Ovary (tissue), 9 donors: ENCODE results near the gene RANBP1. TPM values are rescaled to one million over a fixed set of nuclear protein-coding genes. Genes with fewer than 3 reads are reported as not detected.

Experiments used
- DNase-seq, 5 donors: peaks; one replicate each; pipeline ENCODE4 v3.0.0-alpha.2; 2019 to 2020
- H3K27ac ChIP-seq, 2 donors: fragments of 200-600 bp; one replicate each; pipeline versions ENCODE4 v1.5.1 to v1.8.0; 2019 to 2022
- H3K27me3 ChIP-seq: fragments of 200-600 bp; one replicate; pipeline ENCODE4 v1.8.0; 2022
- H3K36me3 ChIP-seq: fragments of 200-600 bp; sonication (generic); one replicate; pipeline ENCODE4 v1.5.1; 2019
- H3K4me1 ChIP-seq: one replicate; pipeline ENCODE4 v1.8.1; 2013; ENCODE audit warnings: mild to moderate bottlenecking, moderate library complexity; ENCODE audit not compliant: insufficient read depth
- H3K4me3 ChIP-seq: fragments of 200-600 bp; sonication (generic); one replicate; pipeline ENCODE4 v1.5.1; 2017
- H3K9me3 ChIP-seq, 2 donors: fragments of 200-600 bp in 1 of 2; sonication (generic) in 1 of 2; one replicate each; pipeline versions ENCODE4 v1.5.1 to v1.8.1; 2013 to 2019; ENCODE audit warnings: mild to moderate bottlenecking in 1 of 2, moderate library complexity in 1 of 2
- EP300 ChIP-seq: sonication (generic); formaldehyde crosslinking; IDR thresholded peaks from one replicate; pipeline ENCODE4 v1.6.1; 2017; ENCODE audit warnings: antibody characterized with exemption
- POLR2A ChIP-seq: fragments of 450-650 bp; IDR thresholded peaks from one replicate; pipeline ENCODE4 v1.6.1; 2017; ENCODE audit warnings: antibody characterized with exemption, mild to moderate bottlenecking, moderate library complexity
- WGBS, 3 donors: extraction: QIAGEN DNeasy Blood & Tissue Kit in 1 of 3; methylation state at CpG; one replicate each; pipeline versions ENCODE4 v1.1.5 to v1.1.7; 2013 to 2017; 5-methylcytosine and 5-hydroxymethylcytosine counted together
- intact Hi-C, 4 donors: fragments of 100-400 bp; cut with DNase I; formaldehyde crosslinking; loops; one replicate each; pipeline versions ENCODE4 v1.11.0 to v1.15.1; 2022 to 2023
- polyA plus RNA-seq, 2 donors: library from polyadenylated mRNA; stranded (reverse); fragments of 200-250 nt in 1 of 2; fragments of 350-450 nt in 1 of 2; fragmentation: Illumina TruSeq in 1 of 2; extraction: RNeasy Lipid Tissue Mini Kit (QIAGEN cat#74804) in 1 of 2; gene quantifications; one replicate each; pipeline ENCODE4 v1.2.3, GENCODE V29; 2013 to 2014
- total RNA-seq, 7 donors: library from RNA; depleted of rRNA in 2 of 7; stranded (reverse); fragments of >200 nt in 2 of 7; fragmentation: NEBNext Ultra II Directional in 3 of 7; extraction: Animal tissue kit (Norgen Biotek cat#: 25700) in 3 of 7; gene quantifications; one replicate each; pipeline versions ENCODE4 v1.1.0 to v1.2.4, GENCODE V29; 2016 to 2023
- TF ChIP-seq, protein P1 (sequence below), 3 donors: fragments of 450-650 bp in 2 of 3; fragments of 200-600 bp in 1 of 3; IDR thresholded peaks; one replicate each; pipeline versions ENCODE4 v1.5.1 to v1.8.0; 2016 to 2022; ENCODE audit warnings: antibody characterized with exemption in 3 of 3, mild to moderate bottlenecking in 1 of 3
- donor health status: DM: no; HTN: no; CAD: no; lungs with moderate emphysema.
- donor health status: DM: no; HTN: no; CAD: no.
- donor health status: Bipolar disorder and iron deficiency.
- donor health status: DM: yes; HTN: yes; CAD: no.
- donor health status: DM: no; HTN: no; CAD: no.
- donor health status: DM: yes; HTN: yes; CAD: no.

The RANBP1 gene
- total and polyA plus RNA-seq, 9 donors, result 62.8 to 198 (median 80.2) TPM

- intact Hi-C loops, result no loop called here
- DNase-seq, result no peak
- Histone ChIP-seq H3K9me3 (no peaks in the 10 kb centered on the region), H3K27ac (no peak overlapping the region), H3K27me3 (no peaks in the 10 kb centered on the region), H3K4me3 (no peak overlapping the region), H3K36me3 (peaks cover 2% of the 10 kb centered on the region), H3K4me1 (peaks cover 22% of the 10 kb centered on the region)
- TF ChIP-seq, protein P1, sequence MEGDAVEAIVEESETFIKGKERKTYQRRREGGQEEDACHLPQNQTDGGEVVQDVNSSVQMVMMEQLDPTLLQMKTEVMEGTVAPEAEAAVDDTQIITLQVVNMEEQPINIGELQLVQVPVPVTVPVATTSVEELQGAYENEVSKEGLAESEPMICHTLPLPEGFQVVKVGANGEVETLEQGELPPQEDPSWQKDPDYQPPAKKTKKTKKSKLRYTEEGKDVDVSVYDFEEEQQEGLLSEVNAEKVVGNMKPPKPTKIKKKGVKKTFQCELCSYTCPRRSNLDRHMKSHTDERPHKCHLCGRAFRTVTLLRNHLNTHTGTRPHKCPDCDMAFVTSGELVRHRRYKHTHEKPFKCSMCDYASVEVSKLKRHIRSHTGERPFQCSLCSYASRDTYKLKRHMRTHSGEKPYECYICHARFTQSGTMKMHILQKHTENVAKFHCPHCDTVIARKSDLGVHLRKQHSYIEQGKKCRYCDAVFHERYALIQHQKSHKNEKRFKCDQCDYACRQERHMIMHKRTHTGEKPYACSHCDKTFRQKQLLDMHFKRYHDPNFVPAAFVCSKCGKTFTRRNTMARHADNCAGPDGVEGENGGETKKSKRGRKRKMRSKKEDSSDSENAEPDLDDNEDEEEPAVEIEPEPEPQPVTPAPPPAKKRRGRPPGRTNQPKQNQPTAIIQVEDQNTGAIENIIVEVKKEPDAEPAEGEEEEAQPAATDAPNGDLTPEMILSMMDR (IDR thresholded peaks at IDR 0.05), result no peak
- TF ChIP-seq EP300, result no peak
- TF ChIP-seq POLR2A, result no peak
- WGBS, 3 donors, result 43 to 53% (median 47%) methylated on average over 23 of the region's 23 CpGs
These were observed 31.1 kb upstream of the RANBP1 start for GRCh38 chr22:20084547-20085413.

DNA sequence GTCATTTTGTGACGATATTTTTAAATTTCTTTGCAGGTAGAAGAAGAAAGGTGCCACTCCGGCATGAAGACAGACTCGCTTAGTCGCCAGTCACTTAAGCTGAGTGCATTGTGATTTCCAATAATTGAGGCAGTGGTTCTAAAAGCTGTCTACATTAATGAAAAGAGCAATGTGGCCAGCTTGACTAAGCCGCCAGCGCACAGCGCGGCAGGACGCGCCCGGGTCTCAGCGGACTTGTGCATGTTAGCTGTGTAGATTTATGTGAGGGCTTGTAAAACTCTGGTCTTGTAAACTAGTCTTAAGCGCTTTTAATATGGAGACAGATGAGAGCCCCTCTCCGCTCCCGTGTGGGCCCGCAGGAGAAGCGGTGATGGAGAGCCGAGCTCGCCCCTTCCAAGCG is 30.3 kb upstream of the RANBP1 start:
- Histone ChIP-seq H3K27me3 (no peaks in the 10 kb centered on the region), H3K4me3 (no peak overlapping the region), H3K9me3 (no peaks in the 10 kb centered on the region), H3K36me3 (peaks cover 2% of the 10 kb centered on the region), H3K4me1 (peaks cover 22% of the 10 kb centered on the region), H3K27ac (no peak overlapping the region)
- intact Hi-C loops, result no loop called here
- no peak for DNase-seq
- WGBS, 3 donors, result 84 to 90% (median 86%) methylated on average over 20 of the region's 20 CpGs
- TF ChIP-seq EP300 (no peak), POLR2A (no peak)
- TF ChIP-seq, protein P1 (IDR thresholded peaks at IDR 0.05), result no peak

DNA sequence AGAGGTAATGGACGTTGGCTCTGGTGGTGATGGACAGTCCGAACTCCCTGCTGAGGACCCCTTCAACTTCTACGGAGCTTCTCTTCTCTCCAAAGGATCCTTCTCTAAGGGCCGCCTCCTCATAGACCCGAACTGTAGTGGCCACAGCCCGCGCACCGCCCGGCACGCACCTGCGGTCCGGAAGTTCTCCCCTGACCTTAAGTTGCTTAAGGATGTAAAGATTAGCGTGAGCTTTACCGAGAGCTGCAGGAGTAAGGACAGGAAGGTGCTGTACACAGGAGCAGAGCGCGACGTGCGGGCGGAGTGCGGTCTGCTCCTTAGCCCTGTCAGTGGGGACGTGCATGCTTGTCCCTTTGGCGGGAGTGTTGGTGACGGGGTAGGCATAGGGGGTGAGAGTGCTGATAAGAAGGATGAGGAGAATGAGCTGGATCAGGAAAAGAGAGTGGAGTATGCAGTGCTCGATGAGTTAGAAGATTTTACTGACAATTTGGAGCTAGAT is 29.8 kb upstream of the RANBP1 start:
- DNase-seq, result no peak
- Histone ChIP-seq H3K27me3 (no peaks in the 10 kb centered on the region), H3K4me3 (no peak overlapping the region), H3K4me1 (peaks cover 20% of the 10 kb centered on the region), H3K36me3 (peaks cover 2% of the 10 kb centered on the region), H3K27ac (no peak overlapping the region), H3K9me3 (no peaks in the 10 kb centered on the region)
- intact Hi-C loops, result no loop called here
- TF ChIP-seq, protein P1 (IDR thresholded peaks at IDR 0.05), result no peak
- no peak for TF ChIP-seq EP300
- no peak for TF ChIP-seq POLR2A
- WGBS, 3 donors, result 85 to 88% (median 88%) methylated on average over 24 of the region's 24 CpGs

GRCh38 chr22:20086763-20087162 is 29.1 kb upstream of the RANBP1 start:
- H3K4me3 ChIP-seq, result no peak overlapping the region
- no peaks in the 10 kb centered on the region for H3K9me3 ChIP-seq
- H3K4me1 ChIP-seq, result peaks cover 14% of the 10 kb centered on the region
- no peak overlapping the region for H3K27ac ChIP-seq
- intact Hi-C loops, result no loop called here
- TF ChIP-seq EP300, result no peak
- TF ChIP-seq, protein P1 (IDR thresholded peaks at IDR 0.05), result no peak
- TF ChIP-seq POLR2A, result no peak
- no peak for DNase-seq
- H3K27me3 ChIP-seq, result no peaks in the 10 kb centered on the region
- 94 to 96% (median 95%) methylated on average over 5 of the region's 5 CpGs for WGBS, 3 donors
- peaks cover 2% of the 10 kb centered on the region for H3K36me3 ChIP-seq
